ENCODE measurements around the gene SNRNP40.

The SNRNP40 gene

DNA sequence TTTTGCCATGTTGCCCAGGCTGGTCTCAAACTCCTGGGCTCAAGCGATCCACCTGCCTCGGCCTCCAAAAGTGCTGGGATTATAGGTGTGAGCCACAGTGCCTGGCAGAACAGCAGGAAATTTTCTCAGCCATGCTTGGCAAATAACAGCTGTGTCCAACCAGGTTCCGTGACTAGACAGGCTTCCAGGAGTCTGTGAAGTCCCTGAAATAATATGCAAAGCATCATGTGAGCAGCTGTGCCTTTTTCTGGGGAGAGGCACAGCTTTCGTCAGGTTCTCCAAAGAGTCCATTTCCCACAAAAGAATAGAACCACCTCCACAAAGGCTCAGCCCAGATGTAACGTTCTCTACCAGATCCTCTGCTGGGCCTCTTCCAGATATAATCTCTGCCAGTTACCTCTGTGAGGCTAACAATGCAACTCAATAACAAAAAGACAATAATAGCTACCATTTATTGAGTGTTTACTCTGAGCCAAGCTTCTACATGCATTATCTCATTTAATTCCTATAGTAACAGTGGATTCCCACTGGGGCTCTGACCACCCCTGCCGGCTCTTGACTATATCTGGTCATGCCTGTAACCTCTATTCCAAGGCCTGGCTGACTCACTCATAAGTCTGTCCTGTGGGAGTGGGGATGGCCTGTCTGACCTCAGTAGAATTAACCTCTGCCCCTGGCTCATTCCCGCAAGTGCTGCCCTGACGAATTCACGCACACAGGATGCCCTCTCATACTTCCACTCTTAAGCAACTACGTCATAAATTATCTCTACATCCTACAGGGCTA, 52.9 kb downstream of the SNRNP40 start:
- TF ChIP-seq Cebpa-rat (IDR thresholded peaks at IDR 0.05) = no peak
- Histone ChIP-seq H3K4me3 (no peak overlapping the region), H3K27me3 (peaks cover 25 to 39% (median 31%) of the 10 kb centered on the region in 11 experiments), H3K9ac (no peak overlapping the region), H3K36me3 (no peaks in the 10 kb centered on the region), H3K9me3 (replicated peaks in 1 of 11) (no peaks in the 10 kb centered on the region), H3K4me1 (peaks cover 9 to 39% (median 17%) of the 10 kb centered on the region in 10 experiments), H3K27ac (no peak overlapping the region), H3K4me2 (no peak overlapping the region), H4K20me1 (peaks cover 0 to 17% (median 8%) of the 10 kb centered on the region in 11 experiments; a peak in 13 of 22 replicates)

DNA sequence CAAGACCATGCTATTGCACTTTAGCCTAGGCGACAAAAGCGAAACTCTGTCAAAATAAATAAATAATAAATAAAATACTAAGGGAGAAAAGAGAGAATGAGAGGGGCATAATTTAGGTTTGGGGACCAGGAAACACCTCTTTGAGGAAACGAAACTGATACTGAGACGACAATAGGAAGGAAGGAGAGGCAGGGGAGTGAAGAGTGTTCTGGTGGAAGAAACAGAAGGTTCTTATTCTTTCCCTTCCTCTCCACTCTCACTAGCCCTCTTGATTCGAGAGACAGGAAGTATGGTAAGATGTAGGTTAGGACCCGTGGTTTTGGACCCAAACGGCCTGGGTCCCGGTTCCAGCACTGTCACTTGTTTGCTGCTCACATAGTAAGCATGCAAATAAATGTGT, 55.3 kb downstream of the SNRNP40 start:
- no peak for TF ChIP-seq Cebpa-rat (IDR thresholded peaks at IDR 0.05)
- no peak overlapping the region for H3K9ac ChIP-seq
- no peak overlapping the region for H3K27ac ChIP-seq
- H3K9me3 ChIP-seq (replicated peaks in 1 of 11) = no peaks in the 10 kb centered on the region
- peaks cover 49 to 62% (median 54%) of the 10 kb centered on the region in 11 experiments for H3K27me3 ChIP-seq
- no peaks in the 10 kb centered on the region for H3K36me3 ChIP-seq
- no peak overlapping the region for H3K4me3 ChIP-seq
- H3K4me2 ChIP-seq = peak overlapping the region; percentile 29 to 59 (median 46); a peak in 20 of 22 replicates
- peaks cover 9 to 22% (median 16%) of the 10 kb centered on the region in 10 experiments for H3K4me1 ChIP-seq
- H4K20me1 ChIP-seq = peaks cover 0 to 26% (median 16%) of the 10 kb centered on the region in 11 experiments; a peak in 13 of 22 replicates

GRCh38 chr1:31239653-31240241, 56.8 kb downstream of the SNRNP40 start, which contains the start of gene NKAIN1:
Gene NKAIN1 (minus strand): TSS chr1:31239887. CDS start chr1:31239547, 340 bp downstream.
- H3K4me1 ChIP-seq = peaks cover 6 to 18% (median 16%) of the 10 kb centered on the region in 10 experiments
- H3K9me3 ChIP-seq (replicated peaks in 1 of 11) = no peaks in the 10 kb centered on the region
- H3K27me3 ChIP-seq = peaks cover 53 to 72% (median 63%) of the 10 kb centered on the region in 11 experiments
- no peak for TF ChIP-seq Cebpa-rat (IDR thresholded peaks at IDR 0.05)
- H3K9ac ChIP-seq = peak within 1 kb of the TSS in 5 of 11 experiments; percentile 15 to 56 (median 29); a peak in 3 of 22 replicates
- H3K4me2 ChIP-seq = peak within 1 kb of the TSS; percentile 73 to 97 (median 87)
- no peaks in the 10 kb centered on the region for H3K36me3 ChIP-seq
- no peak within 1 kb of the TSS for H3K27ac ChIP-seq
- H4K20me1 ChIP-seq = peaks cover 0 to 26% (median 16%) of the 10 kb centered on the region in 11 experiments; a peak in 13 of 22 replicates
- H3K4me3 ChIP-seq = peak within 1 kb of the TSS; percentile 47 to 69 (median 56)

DNA sequence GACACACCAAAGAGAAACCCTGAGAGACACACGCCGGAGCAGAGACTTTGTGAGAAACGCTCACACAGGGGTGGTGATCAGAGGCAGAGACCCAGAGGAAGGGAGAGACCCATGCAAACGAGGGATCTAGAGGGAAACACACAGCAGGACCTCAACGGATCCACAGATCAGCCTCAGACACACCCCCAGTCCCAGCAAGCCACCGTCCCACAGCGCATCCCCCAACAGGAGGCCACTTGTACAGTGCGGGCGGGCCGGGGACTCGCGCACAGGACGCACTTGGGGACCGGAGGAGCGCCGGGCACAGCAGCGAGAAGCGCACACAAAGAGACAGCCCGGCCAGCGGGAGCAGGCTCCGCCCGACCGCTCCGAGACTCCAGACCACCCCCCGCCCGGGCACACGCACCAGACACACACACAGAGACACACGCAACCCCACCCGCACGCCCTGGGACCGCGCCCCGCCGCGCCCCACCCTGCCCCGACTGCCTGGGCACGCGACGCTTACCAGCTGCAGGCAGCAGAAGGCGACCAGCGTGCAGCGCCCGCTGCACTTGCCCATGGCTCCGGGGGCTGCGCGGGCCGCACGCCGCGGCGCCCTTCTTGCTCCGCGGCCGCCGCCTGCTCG, 57.5 kb downstream of the SNRNP40 start:
- no peak overlapping the region for H3K27ac ChIP-seq
- H3K27me3 ChIP-seq = peaks cover 53 to 72% (median 63%) of the 10 kb centered on the region in 11 experiments
- peak overlapping the region; percentile 73 to 97 (median 87) for H3K4me2 ChIP-seq
- H3K36me3 ChIP-seq = no peaks in the 10 kb centered on the region
- H3K4me1 ChIP-seq = peaks cover 6 to 18% (median 16%) of the 10 kb centered on the region in 10 experiments
- no peaks in the 10 kb centered on the region for H3K9me3 ChIP-seq (replicated peaks in 1 of 11)
- peaks cover 0 to 26% (median 16%) of the 10 kb centered on the region in 11 experiments; a peak in 13 of 22 replicates for H4K20me1 ChIP-seq
- peak overlapping the region in 5 of 11 experiments; percentile 15 to 56 (median 29); a peak in 3 of 22 replicates for H3K9ac ChIP-seq
- peak overlapping the region; percentile 47 to 69 (median 56) for H3K4me3 ChIP-seq
- no peak for TF ChIP-seq Cebpa-rat (IDR thresholded peaks at IDR 0.05)

DNA sequence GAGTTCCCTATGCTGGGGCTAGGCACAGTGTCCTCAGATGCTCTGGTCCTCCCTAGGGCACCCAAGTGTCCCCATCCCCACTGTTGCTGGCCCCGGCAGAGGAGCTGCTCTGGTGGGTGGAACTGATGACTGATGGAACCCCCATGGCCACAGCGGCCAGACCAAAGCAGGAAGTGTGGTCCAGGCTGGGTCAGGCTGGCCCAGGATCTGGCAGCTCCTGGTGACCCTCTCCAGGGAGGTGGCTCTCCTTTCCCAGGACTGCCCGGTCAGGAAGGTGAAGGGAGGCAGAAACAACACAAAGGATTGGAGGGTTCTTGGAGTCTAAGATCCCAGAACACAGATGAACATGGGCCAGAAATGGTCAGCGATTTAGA, 58.0 kb downstream of the SNRNP40 start:
- Histone ChIP-seq H3K27me3 (peaks cover 53 to 72% (median 63%) of the 10 kb centered on the region in 11 experiments), H4K20me1 (peaks cover 0 to 26% (median 16%) of the 10 kb centered on the region in 11 experiments; a peak in 13 of 22 replicates), H3K4me2 (peak overlapping the region in 3 of 11 experiments; percentile 86 to 97 (median 96); a peak in 4 of 22 replicates), H3K36me3 (no peaks in the 10 kb centered on the region), H3K9ac (no peak overlapping the region), H3K4me3 (peak overlapping the region in 3 of 10 experiments; percentile 56 to 69 (median 60); a peak in 3 of 20 replicates), H3K4me1 (peaks cover 6 to 18% (median 16%) of the 10 kb centered on the region in 10 experiments), H3K27ac (no peak overlapping the region), H3K9me3 (replicated peaks in 1 of 11) (no peaks in the 10 kb centered on the region)
- no peak for TF ChIP-seq Cebpa-rat (IDR thresholded peaks at IDR 0.05)

GRCh38 chr1:31234870-31235269, 61.7 kb downstream of the SNRNP40 start:
- no peak for TF ChIP-seq Cebpa-rat (IDR thresholded peaks at IDR 0.05)
- no peak overlapping the region for H3K4me2 ChIP-seq
- H3K27ac ChIP-seq = no peak overlapping the region
- H3K9me3 ChIP-seq (replicated peaks in 1 of 11) = no peaks in the 10 kb centered on the region
- H3K9ac ChIP-seq = no peak overlapping the region
- H3K4me3 ChIP-seq = no peak overlapping the region
- H3K4me1 ChIP-seq = peaks cover 0 to 8% (median 7%) of the 10 kb centered on the region in 10 experiments; a peak in 10 of 20 replicates
- H3K27me3 ChIP-seq = peaks cover 37 to 47% (median 43%) of the 10 kb centered on the region in 11 experiments
- peaks cover 0 to 22% (median 16%) of the 10 kb centered on the region in 11 experiments; a peak in 13 of 22 replicates for H4K20me1 ChIP-seq
- no peaks in the 10 kb centered on the region for H3K36me3 ChIP-seq

DNA sequence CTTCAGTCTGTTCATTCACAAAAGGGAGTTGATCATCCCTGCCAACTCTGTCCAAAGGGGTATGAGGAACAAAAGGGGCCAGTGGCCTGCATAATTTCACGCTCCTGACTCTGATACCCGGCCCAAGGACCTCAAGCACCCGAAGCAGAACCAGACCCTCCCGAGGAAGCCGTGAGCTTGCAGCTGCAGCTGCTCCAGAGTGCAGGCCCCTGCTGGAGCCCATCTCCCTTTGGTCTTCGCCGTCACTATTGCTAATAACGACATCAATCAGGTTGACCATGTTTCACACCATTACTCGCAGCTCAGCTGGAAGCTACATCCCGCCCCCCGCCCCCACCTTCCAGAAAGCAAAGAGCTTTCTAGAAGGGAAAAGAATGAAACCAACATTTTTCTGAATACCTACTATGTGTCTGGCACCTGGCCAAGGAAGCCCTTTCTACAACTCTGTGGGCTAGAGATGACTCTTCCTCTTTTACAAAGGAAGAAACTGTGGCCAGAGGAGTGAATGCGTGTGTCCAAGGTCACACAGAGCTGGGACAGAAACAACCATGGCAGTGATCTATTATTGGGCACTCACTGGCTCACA, 62.4 kb downstream of the SNRNP40 start:
- Histone ChIP-seq H3K4me3 (no peak overlapping the region), H3K27ac (no peak overlapping the region), H3K9me3 (replicated peaks in 1 of 11) (no peaks in the 10 kb centered on the region), H4K20me1 (peaks cover 0 to 19% (median 12%) of the 10 kb centered on the region in 11 experiments; a peak in 13 of 22 replicates), H3K27me3 (peaks cover 31 to 41% (median 37%) of the 10 kb centered on the region in 11 experiments), H3K36me3 (no peaks in the 10 kb centered on the region), H3K9ac (no peak overlapping the region), H3K4me2 (no peak overlapping the region), H3K4me1 (peaks cover 0 to 4% (median 3%) of the 10 kb centered on the region in 10 experiments; a peak in 10 of 20 replicates)
- no peak for TF ChIP-seq Cebpa-rat (IDR thresholded peaks at IDR 0.05)

DNA sequence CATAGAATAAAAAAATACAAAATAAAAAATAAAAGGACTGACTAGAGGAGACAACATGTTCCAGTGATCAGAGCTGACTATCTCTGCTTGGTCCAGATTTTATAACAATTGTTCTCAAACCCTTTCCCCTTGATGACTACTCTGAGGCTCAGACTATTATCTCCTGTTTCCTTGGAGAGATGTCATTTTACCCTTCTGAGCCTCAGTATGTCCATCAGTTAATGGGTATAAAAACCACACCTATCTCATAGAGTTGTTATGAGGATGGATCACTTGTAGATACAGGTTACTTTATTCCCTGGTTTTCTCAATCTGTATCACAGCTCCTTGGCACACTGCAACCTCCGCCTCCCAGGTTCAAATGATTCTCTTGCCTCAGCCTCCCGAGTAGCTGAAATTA, 63.9 kb downstream of the SNRNP40 start:
- Histone ChIP-seq H4K20me1 (peaks cover 0 to 6% (median 0%) of the 10 kb centered on the region in 11 experiments; a peak in 2 of 22 replicates), H3K9ac (no peak overlapping the region)
- no peak for TF ChIP-seq Cebpa-rat (IDR thresholded peaks at IDR 0.05)

More for the DNA sequence above, 63.9 kb downstream of the SNRNP40 start:
- Histone ChIP-seq H3K4me3 (no peak overlapping the region), H3K4me2 (no peak overlapping the region), H3K9me3 (replicated peaks in 1 of 11) (no peaks in the 10 kb centered on the region), H3K4me1 (no peaks in the 10 kb centered on the region), H3K27me3 (peaks cover 15 to 26% (median 21%) of the 10 kb centered on the region in 11 experiments), H3K36me3 (no peaks in the 10 kb centered on the region), H3K27ac (no peak overlapping the region)
